MM.1S (cell line): Measurements from ENCODE around the gene MALRD1.

ENCODE experiments used
- DNase-seq: peaks from one replicate; pipeline ENCODE4 v3.0.0-alpha.2; 2015
- H2AFZ ChIP-seq: fragments of 300-600 bp; sonication (generic); 2 replicates; pipeline ENCODE4 v1.6.0; 2016; ENCODE audit warnings: antibody characterized with exemption, low read length
- H3F3A ChIP-seq: fragments of 300-600 bp; sonication (generic); 2 replicates; pipeline ENCODE4 v1.6.1; 2016; ENCODE audit warnings: mild to moderate bottlenecking, antibody characterized with exemption, low read length, moderate library complexity, mixed read lengths; ENCODE audit not compliant: insufficient read depth
- H3K27ac ChIP-seq: fragments of 300-600 bp; sonication (generic); 2 replicates; pipeline ENCODE4 v1.5.1; 2016; ENCODE audit warnings: mild to moderate bottlenecking, low read length
- H3K27me3 ChIP-seq: fragments of 300-600 bp; sonication (generic); replicated peaks from 2 replicates; pipeline ENCODE4 v1.6.0; 2016; ENCODE audit warnings: low read length; ENCODE audit not compliant: insufficient read depth
- H3K36me3 ChIP-seq: fragments of 300-600 bp; sonication (generic); replicated peaks from 2 replicates; pipeline ENCODE4 v1.6.1; 2016; ENCODE audit warnings: mild to moderate bottlenecking, low read length, mixed read lengths; ENCODE audit not compliant: insufficient read depth
- H3K4me1 ChIP-seq: fragments of 300-600 bp; sonication (generic); 2 replicates; pipeline ENCODE4 v1.6.1; 2016; ENCODE audit warnings: low read length, mixed read lengths
- H3K4me2 ChIP-seq: fragments of 300-600 bp; sonication (generic); 2 replicates; pipeline ENCODE4 v1.6.0; 2016; ENCODE audit warnings: low read depth, low read length
- H3K4me3 ChIP-seq: fragments of 300-600 bp; sonication (generic); 2 replicates; pipeline ENCODE4 v1.5.1; 2016; ENCODE audit warnings: low read length, mixed read lengths
- H3K79me2 ChIP-seq: fragments of 300-600 bp; sonication (generic); 2 replicates; pipeline ENCODE4 v1.6.1; 2016; ENCODE audit warnings: mixed run types, low read length, mixed read lengths
- H3K9ac ChIP-seq: fragments of 300-600 bp; sonication (generic); 2 replicates; pipeline ENCODE4 v1.6.1; 2016; ENCODE audit warnings: low read length, mixed read lengths
- H3K9me2 ChIP-seq: fragments of 300-600 bp; sonication (generic); replicated peaks from 2 replicates; pipeline ENCODE4 v1.6.1; 2016; ENCODE audit warnings: mild to moderate bottlenecking, low read length, mixed read lengths; ENCODE audit not compliant: insufficient read depth
- H3K9me3 ChIP-seq: fragments of 300-600 bp; sonication (generic); replicated peaks from 2 replicates; pipeline ENCODE4 v1.6.1; 2016; ENCODE audit warnings: mild to moderate bottlenecking, low read length, mixed read lengths; ENCODE audit not compliant: insufficient read depth
- H4K20me1 ChIP-seq: fragments of 300-600 bp; sonication (generic); 2 replicates; pipeline ENCODE4 v1.6.1; 2016; ENCODE audit warnings: mild to moderate bottlenecking, low read length, moderate library complexity, mixed read lengths; ENCODE audit not compliant: insufficient read depth
- CTCF ChIP-seq: fragments of 300-600 bp; sonication (generic); IDR thresholded peaks from 2 replicates; pipeline ENCODE4 v1.5.1; 2016; ENCODE audit warnings: antibody characterized with exemption, low read length, mixed read lengths
- EZH2 ChIP-seq: fragments of 300-600 bp; sonication (generic); optimal IDR thresholded peaks from 2 replicates; pipeline ENCODE3; 2017; ENCODE audit warnings: low read depth, mild to moderate bottlenecking, antibody characterized with exemption, low read length, mixed read lengths
- EZH2phosphoT487 ChIP-seq: fragments of 300-600 bp; sonication (generic); IDR thresholded peaks from 2 replicates; pipeline ENCODE4 v1.6.1; 2018; ENCODE audit warnings: antibody characterized with exemption, low read length

The MALRD1 gene

GRCh38 chr10:19659920-19660655 lies 611.5 kb downstream of the MALRD1 start:
- no peak for TF ChIP-seq CTCF
- TF ChIP-seq EZH2 = no peak
- TF ChIP-seq EZH2phosphoT487 = no peak
- no peak overlapping the region for H3K4me2 ChIP-seq

GRCh38 chr10:19663344-19663743 lies 614.7 kb downstream of the MALRD1 start:
- TF ChIP-seq EZH2 = no peak
- TF ChIP-seq EZH2phosphoT487 = no peak
- TF ChIP-seq CTCF = no peak
- Histone ChIP-seq H3K4me3 (no peak overlapping the region), H3K9me3 (no peaks in the 10 kb centered on the region)

More at GRCh38 chr10:19659920-19660655, 611.5 kb downstream of the MALRD1 start:
- Histone ChIP-seq H3K9me2 (no peaks in the 10 kb centered on the region), H3K79me2 (no peaks in the 10 kb centered on the region), H3K36me3 (no peaks in the 10 kb centered on the region), H3F3A (no peaks in the 10 kb centered on the region), H2AFZ (no peak overlapping the region), H4K20me1 (no peaks in the 10 kb centered on the region), H3K27ac (no peak overlapping the region), H3K27me3 (no peaks in the 10 kb centered on the region), H3K4me3 (no peak overlapping the region), H3K4me1 (no peaks in the 10 kb centered on the region), H3K9me3 (no peaks in the 10 kb centered on the region), H3K9ac (no peak overlapping the region)
- DNase-seq = no peak

GRCh38 chr10:19668116-19668515 lies 619.5 kb downstream of the MALRD1 start:
- no peaks in the 10 kb centered on the region for H3K9me3 ChIP-seq
- H3K27me3 ChIP-seq = no peaks in the 10 kb centered on the region
- H3K4me2 ChIP-seq = no peak overlapping the region
- TF ChIP-seq EZH2phosphoT487 (no peak), EZH2 (no peak), CTCF (no peak)
- no peaks in the 10 kb centered on the region for H3K9me2 ChIP-seq
- H3K9ac ChIP-seq = no peak overlapping the region
- H3F3A ChIP-seq = no peaks in the 10 kb centered on the region
- no peak overlapping the region for H3K4me3 ChIP-seq
- no peak overlapping the region for H3K27ac ChIP-seq
- H3K79me2 ChIP-seq = no peaks in the 10 kb centered on the region
- H3K36me3 ChIP-seq = no peaks in the 10 kb centered on the region
- no peaks in the 10 kb centered on the region for H4K20me1 ChIP-seq
- no peak overlapping the region for H2AFZ ChIP-seq
- no peaks in the 10 kb centered on the region for H3K4me1 ChIP-seq
- DNase-seq = no peak

More at GRCh38 chr10:19663344-19663743, 614.7 kb downstream of the MALRD1 start:
- Histone ChIP-seq H2AFZ (no peak overlapping the region), H3K27me3 (no peaks in the 10 kb centered on the region), H3F3A (no peaks in the 10 kb centered on the region), H3K4me2 (no peak overlapping the region), H4K20me1 (no peaks in the 10 kb centered on the region), H3K27ac (no peak overlapping the region), H3K9me2 (no peaks in the 10 kb centered on the region), H3K79me2 (no peaks in the 10 kb centered on the region), H3K4me1 (no peaks in the 10 kb centered on the region), H3K36me3 (no peaks in the 10 kb centered on the region), H3K9ac (no peak overlapping the region)
- DNase-seq = no peak
